Epithelial cell of esophagus (primary cell): ENCODE measurements around the gene PREB.

Source experiments
- DNase-seq: peaks from one replicate; pipeline ENCODE4 v3.0.0; 2010; ENCODE audit warnings: low read depth
- H3K4me3 ChIP-seq: 2 replicates; pipeline ENCODE4 v1.5.1; 2011; ENCODE audit warnings: mild to moderate bottlenecking, low read length, control low read depth
- TF ChIP-seq, protein P1 (sequence below): IDR thresholded peaks from 2 replicates; pipeline ENCODE4 v1.5.1; 2011; ENCODE audit warnings: low read depth, mild to moderate bottlenecking, low read length, control low read depth, inconsistent platforms; ENCODE audit not compliant: insufficient read depth; ENCODE audit errors: missing control alignments

The PREB gene

DNA sequence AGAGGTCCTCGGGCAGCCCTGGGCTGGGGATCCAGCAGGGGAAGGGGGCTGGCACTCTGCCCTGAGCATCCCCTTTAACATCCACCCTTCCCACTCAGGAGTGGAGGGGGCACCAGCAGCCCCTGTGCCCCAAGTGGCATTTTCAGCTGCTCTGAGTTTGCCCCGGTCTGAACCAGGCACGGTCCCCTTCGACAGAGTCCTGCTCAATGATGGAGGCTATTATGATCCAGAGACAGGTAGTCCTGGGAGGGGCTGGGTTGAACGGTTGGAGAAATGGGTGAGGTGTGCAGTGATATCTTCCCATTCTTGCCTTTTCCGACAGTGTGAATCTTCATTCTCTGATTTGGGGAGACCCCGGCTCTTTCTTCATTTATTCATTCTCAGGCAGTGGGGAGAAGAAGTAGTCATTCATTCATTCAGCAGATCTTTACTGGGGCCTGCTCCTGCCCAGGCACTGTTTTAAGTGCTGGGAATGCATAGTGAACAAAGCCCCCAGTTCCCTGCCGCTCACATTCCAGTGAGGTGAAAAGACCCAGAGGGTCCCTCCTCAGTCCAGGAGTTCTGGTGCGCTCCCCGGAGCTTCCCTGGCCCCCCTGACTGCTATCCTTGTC, 49.3 kb downstream of the PREB start:
- TF ChIP-seq, protein P1, sequence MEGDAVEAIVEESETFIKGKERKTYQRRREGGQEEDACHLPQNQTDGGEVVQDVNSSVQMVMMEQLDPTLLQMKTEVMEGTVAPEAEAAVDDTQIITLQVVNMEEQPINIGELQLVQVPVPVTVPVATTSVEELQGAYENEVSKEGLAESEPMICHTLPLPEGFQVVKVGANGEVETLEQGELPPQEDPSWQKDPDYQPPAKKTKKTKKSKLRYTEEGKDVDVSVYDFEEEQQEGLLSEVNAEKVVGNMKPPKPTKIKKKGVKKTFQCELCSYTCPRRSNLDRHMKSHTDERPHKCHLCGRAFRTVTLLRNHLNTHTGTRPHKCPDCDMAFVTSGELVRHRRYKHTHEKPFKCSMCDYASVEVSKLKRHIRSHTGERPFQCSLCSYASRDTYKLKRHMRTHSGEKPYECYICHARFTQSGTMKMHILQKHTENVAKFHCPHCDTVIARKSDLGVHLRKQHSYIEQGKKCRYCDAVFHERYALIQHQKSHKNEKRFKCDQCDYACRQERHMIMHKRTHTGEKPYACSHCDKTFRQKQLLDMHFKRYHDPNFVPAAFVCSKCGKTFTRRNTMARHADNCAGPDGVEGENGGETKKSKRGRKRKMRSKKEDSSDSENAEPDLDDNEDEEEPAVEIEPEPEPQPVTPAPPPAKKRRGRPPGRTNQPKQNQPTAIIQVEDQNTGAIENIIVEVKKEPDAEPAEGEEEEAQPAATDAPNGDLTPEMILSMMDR = no peak
- DNase-seq = no peak
- H3K4me3 ChIP-seq = peak overlapping the region; percentile 57

DNA sequence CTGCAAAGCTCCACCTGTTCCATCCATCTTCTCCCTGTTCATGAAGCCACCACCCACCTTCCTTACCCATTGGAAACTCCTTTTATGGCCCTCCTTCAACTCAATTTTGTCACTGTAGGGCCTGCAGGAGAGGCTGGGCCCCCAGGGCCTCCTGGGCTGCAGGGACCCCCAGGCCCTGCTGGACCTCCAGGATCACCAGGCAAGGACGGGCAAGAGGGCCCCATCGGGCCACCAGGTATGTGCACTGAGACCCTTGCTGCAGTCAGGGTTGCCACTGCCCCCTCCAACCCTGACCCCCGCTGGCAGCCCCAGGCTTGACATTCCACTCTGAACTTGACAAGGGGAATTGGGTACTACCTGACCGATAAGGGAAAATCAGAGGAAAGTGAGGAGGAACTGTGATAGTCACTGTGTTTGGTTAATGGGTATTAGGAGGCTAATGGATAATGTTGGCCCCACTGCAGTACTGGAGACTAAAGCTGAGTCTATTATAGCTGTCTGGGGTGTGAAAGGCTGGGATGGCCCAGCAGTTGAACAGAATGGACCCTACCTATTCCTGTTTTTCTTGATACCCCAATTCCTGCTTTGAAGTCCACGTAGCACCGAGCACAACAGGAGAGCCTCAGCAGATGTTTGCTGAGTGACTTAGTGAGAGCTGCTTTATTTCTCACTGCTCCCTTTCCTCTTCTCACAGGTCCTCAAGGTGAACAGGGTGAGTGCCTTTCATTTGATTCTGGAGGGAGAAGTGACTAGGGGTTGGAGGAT, 50.0 kb downstream of the PREB start:
- TF ChIP-seq, protein P1 = no peak
- H3K4me3 ChIP-seq = no peak overlapping the region
- DNase-seq = no peak

- DNase-seq = peak; percentile 66
- no peak overlapping the region for H3K4me3 ChIP-seq
- TF ChIP-seq, protein P1 = no peak
Measured at GRCh38 chr2:27083410-27084296, 50.8 kb downstream of the PREB start.

DNA sequence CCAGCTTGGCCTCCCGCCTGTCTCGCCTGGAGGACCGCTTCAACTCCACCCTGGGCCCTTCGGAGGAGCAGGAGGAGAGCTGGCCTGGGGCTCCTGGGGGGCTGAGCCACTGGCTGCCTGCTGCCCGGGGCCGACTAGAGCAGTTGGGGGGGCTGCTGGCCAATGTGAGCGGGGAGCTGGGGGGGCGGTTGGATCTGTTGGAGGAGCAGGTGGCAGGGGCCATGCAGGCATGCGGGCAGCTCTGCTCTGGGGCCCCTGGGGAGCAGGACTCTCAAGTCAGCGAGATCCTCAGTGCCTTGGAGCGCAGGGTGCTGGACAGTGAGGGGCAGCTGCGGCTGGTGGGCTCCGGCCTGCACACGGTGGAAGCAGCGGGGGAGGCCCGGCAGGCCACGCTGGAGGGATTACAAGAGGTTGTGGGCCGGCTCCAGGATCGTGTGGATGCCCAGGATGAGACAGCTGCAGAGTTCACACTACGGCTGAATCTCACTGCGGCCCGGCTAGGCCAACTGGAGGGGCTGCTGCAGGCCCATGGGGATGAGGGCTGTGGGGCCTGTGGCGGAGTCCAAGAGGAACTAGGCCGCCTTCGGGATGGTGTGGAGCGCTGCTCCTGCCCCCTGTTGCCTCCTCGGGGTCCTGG, 51.5 kb downstream of the PREB start:
- TF ChIP-seq, protein P1 = no peak
- H3K4me3 ChIP-seq = no peak overlapping the region
- DNase-seq = no peak

DNA sequence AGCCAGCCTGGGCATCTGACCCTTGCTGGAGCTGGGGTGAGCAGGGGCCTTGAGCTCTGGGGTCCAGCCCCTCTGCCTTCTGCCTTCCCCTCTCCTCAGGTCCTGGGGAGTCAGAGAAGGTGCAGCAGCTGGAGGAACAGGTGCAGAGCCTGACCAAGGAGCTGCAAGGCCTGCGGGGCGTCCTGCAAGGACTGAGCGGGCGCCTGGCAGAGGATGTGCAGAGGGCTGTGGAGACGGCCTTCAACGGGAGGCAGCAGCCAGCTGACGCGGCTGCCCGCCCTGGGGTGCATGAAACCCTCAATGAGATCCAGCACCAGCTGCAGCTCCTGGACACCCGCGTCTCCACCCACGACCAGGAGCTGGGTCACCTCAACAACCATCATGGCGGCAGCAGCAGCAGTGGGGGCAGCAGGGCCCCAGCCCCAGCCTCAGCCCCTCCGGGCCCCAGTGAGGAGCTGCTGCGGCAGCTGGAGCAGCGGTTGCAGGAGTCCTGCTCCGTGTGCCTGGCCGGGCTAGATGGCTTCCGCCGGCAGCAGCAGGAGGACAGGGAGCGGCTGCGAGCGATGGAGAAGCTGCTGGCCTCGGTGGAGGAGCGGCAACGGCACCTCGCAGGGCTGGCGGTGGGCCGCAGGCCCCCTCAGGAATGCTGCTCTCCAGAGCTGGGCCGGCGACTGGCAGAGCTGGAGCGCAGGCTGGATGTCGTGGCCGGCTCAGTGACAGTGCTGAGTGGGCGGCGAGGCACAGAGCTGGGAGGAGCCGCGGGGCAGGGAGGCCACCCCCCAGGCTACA, 52.3 kb downstream of the PREB start:
- TF ChIP-seq, protein P1 = no peak
- no peak for DNase-seq
- H3K4me3 ChIP-seq = no peak overlapping the region
